ENCODE measurements around the gene WDR18. TPM values are rescaled to one million over a fixed set of nuclear protein-coding genes. Genes with fewer than 3 reads are reported as not detected.

The WDR18 gene
- total RNA-seq, 2 experiments from 2014 or later: 126 to 127 TPM

- H3K36me3 Mint-ChIP-seq: peaks cover 26% of the 10 kb centered on the region
- H3K4me3 Mint-ChIP-seq: no peak overlapping the region
- no peaks in the 10 kb centered on the region for H3K4me1 Mint-ChIP-seq
- H3K27me3 Mint-ChIP-seq: no peaks in the 10 kb centered on the region
- H3K27ac Mint-ChIP-seq: no peak overlapping the region
- no peak for DNase-seq
- H3K9me3 Mint-ChIP-seq: peaks cover 5% of the 10 kb centered on the region
These were observed 11.9 kb upstream of the WDR18 start for GRCh38 chr19:972281-972680.

GRCh38 chr19:973726-974563, 10.2 kb upstream of the WDR18 start:
- no peak overlapping the region for H3K27ac Mint-ChIP-seq
- no peaks in the 10 kb centered on the region for H3K27me3 Mint-ChIP-seq
- H3K4me1 Mint-ChIP-seq: no peaks in the 10 kb centered on the region
- peaks cover 5% of the 10 kb centered on the region for H3K9me3 Mint-ChIP-seq
- no peak overlapping the region for H3K4me3 Mint-ChIP-seq
- H3K36me3 Mint-ChIP-seq: peaks cover 21% of the 10 kb centered on the region
- DNase-seq: no peak

- Mint-ChIP-seq H3K36me3 (peaks cover 21% of the 10 kb centered on the region), H3K27me3 (no peaks in the 10 kb centered on the region), H3K27ac (no peak overlapping the region), H3K9me3 (peaks cover 5% of the 10 kb centered on the region), H3K4me1 (no peaks in the 10 kb centered on the region), H3K4me3 (no peak overlapping the region)
- no peak for DNase-seq
These were observed 9.4 kb upstream of the WDR18 start for GRCh38 chr19:974564-975257.

GRCh38 chr19:976476-976875, 7.7 kb upstream of the WDR18 start:
- H3K4me3 Mint-ChIP-seq: no peak overlapping the region
- no peaks in the 10 kb centered on the region for H3K27me3 Mint-ChIP-seq
- no peaks in the 10 kb centered on the region for H3K4me1 Mint-ChIP-seq
- peaks cover 8% of the 10 kb centered on the region for H3K36me3 Mint-ChIP-seq
- H3K27ac Mint-ChIP-seq: no peak overlapping the region
- H3K9me3 Mint-ChIP-seq: no peaks in the 10 kb centered on the region
- no peak for DNase-seq

GRCh38 chr19:977058-977464, 7.1 kb upstream of the WDR18 start:
- no peak overlapping the region for H3K27ac Mint-ChIP-seq
- H3K4me3 Mint-ChIP-seq: no peak overlapping the region
- peaks cover 5% of the 10 kb centered on the region for H3K36me3 Mint-ChIP-seq
- no peaks in the 10 kb centered on the region for H3K27me3 Mint-ChIP-seq
- no peak for DNase-seq
- no peaks in the 10 kb centered on the region for H3K9me3 Mint-ChIP-seq
- no peaks in the 10 kb centered on the region for H3K4me1 Mint-ChIP-seq

GRCh38 chr19:979318-979741, 4.8 kb upstream of the WDR18 start:
- no peaks in the 10 kb centered on the region for H3K27me3 Mint-ChIP-seq
- no peak for DNase-seq
- peaks cover 4% of the 10 kb centered on the region for H3K4me1 Mint-ChIP-seq
- no peaks in the 10 kb centered on the region for H3K9me3 Mint-ChIP-seq
- H3K4me3 Mint-ChIP-seq: no peak overlapping the region
- peaks cover 2% of the 10 kb centered on the region for H3K36me3 Mint-ChIP-seq
- no peak overlapping the region for H3K27ac Mint-ChIP-seq

GRCh38 chr19:980133-980998, 3.8 kb upstream of the WDR18 start:
- Mint-ChIP-seq H3K27me3 (no peaks in the 10 kb centered on the region), H3K4me1 (peaks cover 8% of the 10 kb centered on the region), H3K36me3 (peaks cover 7% of the 10 kb centered on the region), H3K9me3 (no peaks in the 10 kb centered on the region), H3K27ac (no peak overlapping the region), H3K4me3 (no peak overlapping the region)
- DNase-seq: no peak

- Mint-ChIP-seq H3K36me3 (peaks cover 7% of the 10 kb centered on the region), H3K4me1 (peaks cover 13% of the 10 kb centered on the region), H3K4me3 (no peak overlapping the region), H3K27me3 (no peaks in the 10 kb centered on the region), H3K9me3 (no peaks in the 10 kb centered on the region), H3K27ac (no peak overlapping the region)
- DNase-seq: peak; percentile 87
These were observed 1.5 kb upstream of the WDR18 start for GRCh38 chr19:982567-983170.

GRCh38 chr19:986083-986482, 1.9 kb downstream of the WDR18 start:
- peaks cover 12% of the 10 kb centered on the region for H3K36me3 Mint-ChIP-seq
- no peak overlapping the region for H3K27ac Mint-ChIP-seq
- H3K4me1 Mint-ChIP-seq: peaks cover 15% of the 10 kb centered on the region
- peak overlapping the region; percentile 94 for H3K4me3 Mint-ChIP-seq
- no peak for DNase-seq
- H3K9me3 Mint-ChIP-seq: no peaks in the 10 kb centered on the region
- no peaks in the 10 kb centered on the region for H3K27me3 Mint-ChIP-seq

- no peak overlapping the region for H3K27ac Mint-ChIP-seq
- DNase-seq: no peak
- peaks cover 15% of the 10 kb centered on the region for H3K4me1 Mint-ChIP-seq
- no peak overlapping the region for H3K4me3 Mint-ChIP-seq
- peaks cover 14% of the 10 kb centered on the region for H3K36me3 Mint-ChIP-seq
- H3K9me3 Mint-ChIP-seq: no peaks in the 10 kb centered on the region
- no peaks in the 10 kb centered on the region for H3K27me3 Mint-ChIP-seq
These were observed 3.9 kb downstream of the WDR18 start for GRCh38 chr19:988081-988480.

GRCh38 chr19:988510-988909, 4.4 kb downstream of the WDR18 start:
- Mint-ChIP-seq H3K4me1 (peaks cover 14% of the 10 kb centered on the region), H3K36me3 (peaks cover 14% of the 10 kb centered on the region), H3K27ac (no peak overlapping the region), H3K27me3 (no peaks in the 10 kb centered on the region), H3K4me3 (no peak overlapping the region), H3K9me3 (no peaks in the 10 kb centered on the region)
- no peak for DNase-seq

- peaks cover 11% of the 10 kb centered on the region for H3K4me1 Mint-ChIP-seq
- DNase-seq: no peak
- no peaks in the 10 kb centered on the region for H3K9me3 Mint-ChIP-seq
- H3K27me3 Mint-ChIP-seq: no peaks in the 10 kb centered on the region
- peaks cover 12% of the 10 kb centered on the region for H3K36me3 Mint-ChIP-seq
- H3K4me3 Mint-ChIP-seq: no peak overlapping the region
- no peak overlapping the region for H3K27ac Mint-ChIP-seq
These were observed 5.4 kb downstream of the WDR18 start for GRCh38 chr19:989381-990081.

- no peak for DNase-seq
- no peak overlapping the region for H3K4me3 Mint-ChIP-seq
- H3K36me3 Mint-ChIP-seq: peaks cover 8% of the 10 kb centered on the region
- no peak overlapping the region for H3K27ac Mint-ChIP-seq
- H3K27me3 Mint-ChIP-seq: no peaks in the 10 kb centered on the region
- no peaks in the 10 kb centered on the region for H3K9me3 Mint-ChIP-seq
- H3K4me1 Mint-ChIP-seq: peaks cover 7% of the 10 kb centered on the region
These were observed 6.0 kb downstream of the WDR18 start for GRCh38 chr19:990119-990571.

GRCh38 chr19:990746-991145, 6.6 kb downstream of the WDR18 start:
- Mint-ChIP-seq H3K9me3 (no peaks in the 10 kb centered on the region), H3K4me3 (no peak overlapping the region), H3K4me1 (peaks cover 3% of the 10 kb centered on the region), H3K36me3 (peaks cover 8% of the 10 kb centered on the region), H3K27me3 (no peaks in the 10 kb centered on the region), H3K27ac (no peak overlapping the region)
- DNase-seq: no peak

All from activated naive CD8-positive, alpha-beta T cell treated with anti-CD3 and anti-CD28 coated beads for 36 hours (primary cell).